ENCODE measurements around the gene GTPBP3.
"Not testable (repeated sequence)": the region's sequence is repeated elsewhere in the genome, so short reads cannot be mapped to it uniquely, and the experiment has no call there.

The GTPBP3 gene

GRCh38 chr19:17357078-17357666 is 19.8 kb downstream of the GTPBP3 start:
- POLR2A ChIA-PET: no interaction called here
- TF ChIP-seq, protein P1, sequence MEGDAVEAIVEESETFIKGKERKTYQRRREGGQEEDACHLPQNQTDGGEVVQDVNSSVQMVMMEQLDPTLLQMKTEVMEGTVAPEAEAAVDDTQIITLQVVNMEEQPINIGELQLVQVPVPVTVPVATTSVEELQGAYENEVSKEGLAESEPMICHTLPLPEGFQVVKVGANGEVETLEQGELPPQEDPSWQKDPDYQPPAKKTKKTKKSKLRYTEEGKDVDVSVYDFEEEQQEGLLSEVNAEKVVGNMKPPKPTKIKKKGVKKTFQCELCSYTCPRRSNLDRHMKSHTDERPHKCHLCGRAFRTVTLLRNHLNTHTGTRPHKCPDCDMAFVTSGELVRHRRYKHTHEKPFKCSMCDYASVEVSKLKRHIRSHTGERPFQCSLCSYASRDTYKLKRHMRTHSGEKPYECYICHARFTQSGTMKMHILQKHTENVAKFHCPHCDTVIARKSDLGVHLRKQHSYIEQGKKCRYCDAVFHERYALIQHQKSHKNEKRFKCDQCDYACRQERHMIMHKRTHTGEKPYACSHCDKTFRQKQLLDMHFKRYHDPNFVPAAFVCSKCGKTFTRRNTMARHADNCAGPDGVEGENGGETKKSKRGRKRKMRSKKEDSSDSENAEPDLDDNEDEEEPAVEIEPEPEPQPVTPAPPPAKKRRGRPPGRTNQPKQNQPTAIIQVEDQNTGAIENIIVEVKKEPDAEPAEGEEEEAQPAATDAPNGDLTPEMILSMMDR (IDR thresholded peaks at IDR 0.05; ENCODE audit: insufficient read depth, low read length, missing control alignments): no peak

DNA sequence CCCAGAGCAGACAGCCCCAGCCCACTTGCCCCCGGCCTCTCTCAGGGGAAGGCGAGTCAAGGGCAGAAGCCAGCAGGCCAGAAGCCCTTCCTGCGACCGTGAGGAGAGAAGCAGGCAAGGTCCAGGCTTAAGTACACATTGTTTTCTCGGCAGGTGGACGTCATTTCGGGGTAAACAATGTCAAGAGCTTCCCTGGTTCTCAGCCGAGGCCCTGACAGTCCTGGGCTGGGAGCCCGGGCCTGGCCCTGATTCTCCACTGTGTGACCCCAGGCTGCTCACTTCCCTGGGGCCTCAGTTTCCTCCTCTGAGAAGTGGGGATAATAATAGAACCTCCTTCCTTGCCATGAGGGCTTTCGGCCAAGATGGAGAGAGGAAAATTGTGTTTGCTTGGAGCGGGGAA is 20.4 kb downstream of the GTPBP3 start:
- POLR2A ChIA-PET: no interaction called here
- TF ChIP-seq, protein P1 (IDR thresholded peaks at IDR 0.05; ENCODE audit: insufficient read depth, low read length, missing control alignments): no peak
- no peak for DNase-seq (ENCODE audit: low read depth, low spot score)
- CTCF ChIA-PET: interaction anchor here (0.7 to 1.0 kb wide), 3 partner anchors 12 to 501 kb away, joined by 3 read pairs; no protein-coding TSS in a partner anchor
- H3K4me3 ChIP-seq (ENCODE audit: low read depth, low read length): no peak overlapping the region

More at GRCh38 chr19:17357078-17357666, 19.8 kb downstream of the GTPBP3 start:
- CTCF ChIA-PET: interaction anchor here (0.7 to 2.2 kb wide), 4 partner anchors 10 to 502 kb away, joined by 3 to 7 read pairs (median 3); no protein-coding TSS in a partner anchor
- H3K4me3 ChIP-seq (ENCODE audit: low read depth, low read length): no peak overlapping the region
- DNase-seq (ENCODE audit: low read depth, low spot score): no peak

- DNase-seq (ENCODE audit: low read depth, low spot score): no peak
- TF ChIP-seq, protein P1 (IDR thresholded peaks at IDR 0.05; ENCODE audit: insufficient read depth, low read length, missing control alignments): no peak
- H3K4me3 ChIP-seq (ENCODE audit: low read depth, low read length): no peak overlapping the region
- ChIA-PET CTCF (interaction anchor here (1.1 to 1.9 kb wide), 2 partner anchors 11 to 28 kb away, joined by 5 to 6 read pairs; no protein-coding TSS in a partner anchor), POLR2A (no interaction called here)
These were observed 21.0 kb downstream of the GTPBP3 start for GRCh38 chr19:17358395-17358794.

GRCh38 chr19:17359905-17360800 is 22.8 kb downstream of the GTPBP3 start:
- TF ChIP-seq, protein P1 (IDR thresholded peaks at IDR 0.05; ENCODE audit: insufficient read depth, low read length, missing control alignments): no peak
- POLR2A ChIA-PET: no interaction called here
- DNase-seq (ENCODE audit: low read depth, low spot score): no peak
- CTCF ChIA-PET: interaction anchor here (1.2 to 1.9 kb wide), 2 partner anchors 13 to 21 kb away, joined by 4 to 6 read pairs; no protein-coding TSS in a partner anchor
- no peak overlapping the region for H3K4me3 ChIP-seq (ENCODE audit: low read depth, low read length)

DNA sequence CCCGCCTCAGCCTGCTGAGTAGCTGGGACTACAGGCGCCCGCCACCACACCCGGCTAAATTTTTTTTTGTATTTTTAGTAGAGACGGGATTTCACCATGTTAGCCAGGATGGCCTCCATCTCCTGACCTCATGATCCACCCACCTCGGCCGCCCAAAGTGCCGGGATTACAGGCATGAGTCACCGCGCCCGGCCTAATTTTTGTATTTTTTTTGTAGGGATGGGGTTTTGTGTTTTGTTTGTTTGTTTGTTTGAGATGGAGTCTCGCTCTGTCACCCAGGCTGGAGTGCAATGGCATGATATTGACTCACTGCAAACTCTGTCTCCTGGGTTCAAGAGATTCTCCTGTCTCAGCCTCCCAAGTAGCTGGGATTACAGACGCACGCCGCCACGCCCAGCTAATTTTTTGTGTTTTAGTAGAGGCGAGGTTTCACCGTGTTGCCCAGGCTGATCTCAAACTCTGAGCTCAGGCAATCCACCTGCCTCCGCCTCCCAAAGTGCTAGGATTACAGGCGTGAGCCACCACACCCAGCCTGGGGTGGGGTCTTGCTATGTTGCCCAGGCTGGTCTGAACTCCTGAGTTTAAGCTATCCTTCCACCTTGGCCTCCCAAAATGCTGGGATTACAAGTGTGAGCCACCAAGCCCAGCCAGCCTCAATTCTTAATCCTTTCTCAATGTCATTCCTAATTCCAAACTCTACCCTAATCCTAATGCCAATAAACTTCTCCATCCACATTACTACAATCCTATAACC is 26.7 kb downstream of the GTPBP3 start:
- CTCF ChIA-PET: interaction anchor here (1.3 to 4.0 kb wide), 2 partner anchors 21 to 81 kb away, joined by 3 to 39 read pairs; no protein-coding TSS in a partner anchor
- POLR2A ChIA-PET; DNase-seq (ENCODE audit: low read depth, low spot score); H3K4me3 ChIP-seq (ENCODE audit: low read depth, low read length): not testable (repeated sequence)

DNA sequence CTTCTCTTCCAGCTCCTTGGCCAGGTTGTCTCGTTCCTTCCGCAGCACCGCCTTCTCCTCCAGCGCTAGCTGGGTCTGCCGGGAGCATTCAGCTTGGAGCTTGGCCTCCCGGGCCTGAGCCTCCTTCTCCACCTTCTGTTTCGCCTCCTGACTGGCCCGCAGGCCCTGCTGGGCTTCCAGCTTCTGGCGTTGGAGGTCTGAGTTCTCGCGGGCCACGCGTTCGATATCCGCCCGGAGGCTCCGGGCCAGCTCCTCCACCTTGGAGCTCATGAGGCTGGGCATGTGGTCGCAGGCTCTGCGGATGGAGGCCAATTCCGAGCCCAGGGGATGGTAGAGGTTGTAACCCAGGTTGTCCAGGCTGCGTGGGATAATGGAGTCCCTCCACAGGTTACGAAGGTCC is 28.0 kb downstream of the GTPBP3 start:
- TF ChIP-seq, protein P1 (IDR thresholded peaks at IDR 0.05; ENCODE audit: insufficient read depth, low read length, missing control alignments): no peak
- CTCF ChIA-PET: interaction anchor here (0.6 to 4.0 kb wide), 6 partner anchors 8 to 82 kb away, joined by 3 to 39 read pairs (median 4); no protein-coding TSS in a partner anchor
- no peak for DNase-seq (ENCODE audit: low read depth, low spot score)
- no peak overlapping the region for H3K4me3 ChIP-seq (ENCODE audit: low read depth, low read length)
- POLR2A ChIA-PET: no interaction called here
